ENCODE results near the gene C1orf159.

Gene C1orf159

GRCh38 chr1:1122078-1122811, 6.4 kb upstream of the C1orf159 start:
- Histone ChIP-seq H3K9me3 (ENCODE audit: insufficient read depth, low read length) (no peaks in the 10 kb centered on the region), H4K20me1 (ENCODE audit: insufficient read depth, low read length) (no peaks in the 10 kb centered on the region), H3K36me3 (replicated peaks; ENCODE audit: low read depth, low read length) (no peaks in the 10 kb centered on the region), H2AFZ (ENCODE audit: low read depth, low read length) (peak overlapping the region; percentile 79), H3K9ac (ENCODE audit: low read length) (peak overlapping the region; percentile 43), H3K4me2 (ENCODE audit: low read length) (peak overlapping the region; percentile 85), H3K79me2 (ENCODE audit: low read length) (no peaks in the 10 kb centered on the region), H3K4me3 (ENCODE audit: low read length) (peak overlapping the region; percentile 72), H3K4me1 (ENCODE audit: low read length) (peaks cover 5% of the 10 kb centered on the region; the same call in 1 of the 2 replicates), H3K27ac (ENCODE audit: low read length) (no peak overlapping the region), H3K27me3 (ENCODE audit: low read depth, low read length) (peaks cover 8% of the 10 kb centered on the region)
- TF ChIP-seq EZH2phosphoT487 (IDR thresholded peaks at IDR 0.05; ENCODE audit: low read depth) = no peak
- TF ChIP-seq, protein P1, sequence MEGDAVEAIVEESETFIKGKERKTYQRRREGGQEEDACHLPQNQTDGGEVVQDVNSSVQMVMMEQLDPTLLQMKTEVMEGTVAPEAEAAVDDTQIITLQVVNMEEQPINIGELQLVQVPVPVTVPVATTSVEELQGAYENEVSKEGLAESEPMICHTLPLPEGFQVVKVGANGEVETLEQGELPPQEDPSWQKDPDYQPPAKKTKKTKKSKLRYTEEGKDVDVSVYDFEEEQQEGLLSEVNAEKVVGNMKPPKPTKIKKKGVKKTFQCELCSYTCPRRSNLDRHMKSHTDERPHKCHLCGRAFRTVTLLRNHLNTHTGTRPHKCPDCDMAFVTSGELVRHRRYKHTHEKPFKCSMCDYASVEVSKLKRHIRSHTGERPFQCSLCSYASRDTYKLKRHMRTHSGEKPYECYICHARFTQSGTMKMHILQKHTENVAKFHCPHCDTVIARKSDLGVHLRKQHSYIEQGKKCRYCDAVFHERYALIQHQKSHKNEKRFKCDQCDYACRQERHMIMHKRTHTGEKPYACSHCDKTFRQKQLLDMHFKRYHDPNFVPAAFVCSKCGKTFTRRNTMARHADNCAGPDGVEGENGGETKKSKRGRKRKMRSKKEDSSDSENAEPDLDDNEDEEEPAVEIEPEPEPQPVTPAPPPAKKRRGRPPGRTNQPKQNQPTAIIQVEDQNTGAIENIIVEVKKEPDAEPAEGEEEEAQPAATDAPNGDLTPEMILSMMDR (IDR thresholded peaks at IDR 0.05; ENCODE audit: low read depth, low read length) = peak; percentile 81

GRCh38 chr1:1121611-1122077, 5.8 kb upstream of the C1orf159 start:
- Histone ChIP-seq H3K79me2 (ENCODE audit: low read length) (no peaks in the 10 kb centered on the region), H3K4me3 (ENCODE audit: low read length) (peak overlapping the region; percentile 72; the same call in 1 of the 2 replicates), H3K4me2 (ENCODE audit: low read length) (peak overlapping the region; percentile 85), H3K9me3 (ENCODE audit: insufficient read depth, low read length) (no peaks in the 10 kb centered on the region), H3K27me3 (ENCODE audit: low read depth, low read length) (peaks cover 9% of the 10 kb centered on the region), H4K20me1 (ENCODE audit: insufficient read depth, low read length) (no peaks in the 10 kb centered on the region), H2AFZ (ENCODE audit: low read depth, low read length) (0 out of 2 replicates have a peak overlapping the region, but pooled peaks have one; percentile 35), H3K9ac (ENCODE audit: low read length) (no peak overlapping the region), H3K27ac (ENCODE audit: low read length) (no peak overlapping the region), H3K4me1 (ENCODE audit: low read length) (peaks cover 5% of the 10 kb centered on the region; the same call in 1 of the 2 replicates), H3K36me3 (replicated peaks; ENCODE audit: low read depth, low read length) (no peaks in the 10 kb centered on the region)
- TF ChIP-seq, protein P1 (IDR thresholded peaks at IDR 0.05; ENCODE audit: low read depth, low read length) = no peak
- no peak for TF ChIP-seq EZH2phosphoT487 (IDR thresholded peaks at IDR 0.05; ENCODE audit: low read depth)

DNA sequence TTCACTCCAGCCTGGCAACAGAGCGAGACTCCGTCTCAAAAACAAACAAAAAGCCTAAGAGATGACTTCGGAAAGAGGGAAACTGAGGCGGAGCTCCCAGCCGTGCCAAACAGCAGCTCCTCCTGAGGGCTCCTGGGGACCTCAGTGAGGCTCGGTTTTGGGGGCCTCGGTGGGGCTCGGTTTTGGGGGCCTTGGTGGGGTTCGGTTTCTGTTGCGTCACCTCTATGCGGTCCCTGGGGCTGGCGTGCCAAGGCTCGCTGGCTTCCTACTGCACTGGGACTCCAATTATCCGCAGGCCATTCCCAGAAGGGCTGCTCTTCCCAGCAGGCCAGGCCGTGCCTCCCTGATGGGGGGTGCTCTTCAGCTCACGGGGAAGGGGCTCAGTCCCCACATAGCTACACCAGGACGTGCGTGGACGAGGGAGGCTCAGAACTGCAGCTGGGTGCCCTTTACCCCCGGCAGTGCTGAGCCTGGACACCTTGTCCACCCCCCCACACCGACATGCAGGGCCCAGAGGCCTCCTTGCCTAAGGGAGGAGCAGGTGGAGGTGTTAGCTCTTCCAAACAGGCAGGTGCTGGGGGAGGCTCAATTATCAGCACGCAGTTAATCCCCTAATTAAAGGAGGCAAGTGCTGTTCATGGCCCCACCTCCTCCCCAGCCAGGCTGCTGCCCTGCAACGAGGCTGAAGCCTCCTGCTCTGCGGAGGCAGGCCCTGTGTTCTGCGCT, 5.1 kb upstream of the C1orf159 start:
- no peak overlapping the region for H3K4me2 ChIP-seq (ENCODE audit: low read length)
- H3K79me2 ChIP-seq (ENCODE audit: low read length) = no peaks in the 10 kb centered on the region
- no peak for TF ChIP-seq EZH2phosphoT487 (IDR thresholded peaks at IDR 0.05; ENCODE audit: low read depth)
- TF ChIP-seq, protein P1 (IDR thresholded peaks at IDR 0.05; ENCODE audit: low read depth, low read length) = no peak
- no peak overlapping the region for H2AFZ ChIP-seq (ENCODE audit: low read depth, low read length)
- H4K20me1 ChIP-seq (ENCODE audit: insufficient read depth, low read length) = no peaks in the 10 kb centered on the region
- H3K4me1 ChIP-seq (ENCODE audit: low read length) = peaks cover 5% of the 10 kb centered on the region; the same call in 1 of the 2 replicates
- H3K36me3 ChIP-seq (replicated peaks; ENCODE audit: low read depth, low read length) = no peaks in the 10 kb centered on the region
- no peak overlapping the region for H3K27ac ChIP-seq (ENCODE audit: low read length)
- peaks cover 9% of the 10 kb centered on the region for H3K27me3 ChIP-seq (ENCODE audit: low read depth, low read length)
- no peak overlapping the region for H3K4me3 ChIP-seq (ENCODE audit: low read length)
- no peaks in the 10 kb centered on the region for H3K9me3 ChIP-seq (ENCODE audit: insufficient read depth, low read length)
- H3K9ac ChIP-seq (ENCODE audit: low read length) = no peak overlapping the region

- H3K4me2 ChIP-seq (ENCODE audit: low read length) = no peak overlapping the region
- H3K27me3 ChIP-seq (ENCODE audit: low read depth, low read length) = peaks cover 9% of the 10 kb centered on the region
- TF ChIP-seq EZH2phosphoT487 (IDR thresholded peaks at IDR 0.05; ENCODE audit: low read depth) = no peak
- TF ChIP-seq, protein P1 (IDR thresholded peaks at IDR 0.05; ENCODE audit: low read depth, low read length) = no peak
- H3K9me3 ChIP-seq (ENCODE audit: insufficient read depth, low read length) = no peaks in the 10 kb centered on the region
- H3K27ac ChIP-seq (ENCODE audit: low read length) = no peak overlapping the region
- H3K79me2 ChIP-seq (ENCODE audit: low read length) = peaks cover 2% of the 10 kb centered on the region
- no peak overlapping the region for H3K9ac ChIP-seq (ENCODE audit: low read length)
- H3K4me3 ChIP-seq (ENCODE audit: low read length) = no peak overlapping the region
- H3K36me3 ChIP-seq (replicated peaks; ENCODE audit: low read depth, low read length) = no peaks in the 10 kb centered on the region
- H2AFZ ChIP-seq (ENCODE audit: low read depth, low read length) = no peak overlapping the region
- H3K4me1 ChIP-seq (ENCODE audit: low read length) = peaks cover 7% of the 10 kb centered on the region
- H4K20me1 ChIP-seq (ENCODE audit: insufficient read depth, low read length) = no peaks in the 10 kb centered on the region
These were observed 4.2 kb upstream of the C1orf159 start for GRCh38 chr1:1120096-1120495.
